Stimulated activated CD8-positive, alpha-beta memory T cell treated with anti-CD3 and anti-CD28 coated beads, Interleukin-7, amount 100 ng/mL, for 4 hours (primary cell): ENCODE data around the gene PBX3.

Experiments used
- DNase-seq, 2 donors: peaks; one replicate each; pipeline ENCODE4 v3.0.0-alpha.2; 2020; ENCODE audit warnings: low read depth in 2 of 2

Gene PBX3

GRCh38 chr9:125906144-125906543 lies 159.0 kb downstream of the PBX3 start:
- DNase-seq, result no peak

DNA sequence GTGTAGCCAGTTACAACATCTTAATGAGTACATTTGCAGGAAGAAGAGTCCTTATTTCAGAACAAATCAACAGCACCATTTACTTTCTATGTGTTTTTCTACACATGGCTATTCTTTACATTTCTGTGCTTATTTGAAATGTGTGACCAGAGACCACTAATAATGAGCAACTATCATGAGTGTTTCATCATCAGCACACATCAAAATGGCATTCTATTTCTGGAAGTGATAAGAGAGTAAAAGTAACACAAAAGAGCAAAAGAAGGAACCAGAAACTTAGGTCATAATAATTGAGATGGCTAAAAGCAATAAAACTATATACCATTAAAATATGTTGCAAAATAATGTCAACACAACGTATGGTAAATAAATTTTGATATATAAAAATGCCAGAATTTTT lies 159.7 kb downstream of the PBX3 start:
- no peak for DNase-seq

DNA sequence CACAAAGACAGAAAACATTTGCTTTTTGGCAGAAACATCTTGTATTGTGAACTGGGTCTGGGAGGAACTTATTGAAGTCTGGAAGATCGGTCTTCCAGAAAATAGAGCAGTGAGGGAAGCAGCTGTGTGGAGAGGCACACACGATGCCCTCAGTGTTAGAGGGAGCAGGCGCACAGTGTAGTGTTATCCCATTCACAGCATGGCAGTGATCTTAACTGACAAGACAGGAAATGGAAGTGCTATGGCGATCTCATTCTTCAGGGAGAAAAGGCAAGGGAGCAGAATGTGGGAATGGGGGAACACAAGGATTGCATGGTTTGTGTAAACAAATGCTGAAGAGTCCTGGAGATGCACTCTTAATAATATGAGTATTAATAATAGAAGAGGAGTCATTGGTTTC lies 161.0 kb downstream of the PBX3 start:
- DNase-seq, result no peak

DNA sequence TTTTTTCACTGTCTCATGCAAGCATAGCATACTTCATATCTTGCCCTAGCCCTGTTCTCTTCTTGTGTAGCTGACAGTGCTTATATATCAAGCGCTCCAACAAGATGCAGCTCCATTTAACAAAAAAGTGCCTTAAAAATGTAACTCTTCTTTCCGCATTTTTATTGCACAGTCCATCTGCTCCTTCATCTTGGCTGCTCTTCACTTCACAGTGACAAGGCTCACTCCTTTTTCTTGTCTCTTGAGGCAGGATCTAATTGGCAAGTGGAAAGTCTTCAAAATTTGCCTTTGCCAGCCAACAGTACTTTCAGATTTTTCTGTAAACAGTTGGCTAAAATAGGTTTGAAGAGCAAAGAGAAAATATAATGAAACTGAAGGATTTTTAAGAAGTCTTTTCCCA lies 161.8 kb downstream of the PBX3 start:
- no peak for DNase-seq

DNA sequence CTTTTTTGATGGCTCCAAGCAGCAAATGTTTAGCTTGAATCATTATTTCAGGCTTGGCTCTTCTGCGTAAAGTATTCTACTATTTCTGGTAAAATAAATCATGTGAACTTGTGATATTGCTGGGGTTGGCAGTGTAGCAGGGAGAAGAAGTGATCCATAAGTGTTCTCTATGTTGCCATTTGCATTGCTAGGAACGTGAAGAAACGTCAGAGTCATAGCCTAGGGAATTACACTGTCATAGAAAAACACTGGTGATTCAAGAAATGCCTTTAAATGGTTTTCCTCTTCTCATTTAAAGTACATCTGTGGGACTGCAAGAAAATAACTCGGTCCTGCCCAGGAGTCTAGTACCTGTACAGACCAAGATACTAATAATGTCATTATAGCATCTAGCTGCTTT lies 162.3 kb downstream of the PBX3 start:
- no peak for DNase-seq

GRCh38 chr9:125910286-125910685 lies 163.1 kb downstream of the PBX3 start:
- DNase-seq, result no peak

DNA sequence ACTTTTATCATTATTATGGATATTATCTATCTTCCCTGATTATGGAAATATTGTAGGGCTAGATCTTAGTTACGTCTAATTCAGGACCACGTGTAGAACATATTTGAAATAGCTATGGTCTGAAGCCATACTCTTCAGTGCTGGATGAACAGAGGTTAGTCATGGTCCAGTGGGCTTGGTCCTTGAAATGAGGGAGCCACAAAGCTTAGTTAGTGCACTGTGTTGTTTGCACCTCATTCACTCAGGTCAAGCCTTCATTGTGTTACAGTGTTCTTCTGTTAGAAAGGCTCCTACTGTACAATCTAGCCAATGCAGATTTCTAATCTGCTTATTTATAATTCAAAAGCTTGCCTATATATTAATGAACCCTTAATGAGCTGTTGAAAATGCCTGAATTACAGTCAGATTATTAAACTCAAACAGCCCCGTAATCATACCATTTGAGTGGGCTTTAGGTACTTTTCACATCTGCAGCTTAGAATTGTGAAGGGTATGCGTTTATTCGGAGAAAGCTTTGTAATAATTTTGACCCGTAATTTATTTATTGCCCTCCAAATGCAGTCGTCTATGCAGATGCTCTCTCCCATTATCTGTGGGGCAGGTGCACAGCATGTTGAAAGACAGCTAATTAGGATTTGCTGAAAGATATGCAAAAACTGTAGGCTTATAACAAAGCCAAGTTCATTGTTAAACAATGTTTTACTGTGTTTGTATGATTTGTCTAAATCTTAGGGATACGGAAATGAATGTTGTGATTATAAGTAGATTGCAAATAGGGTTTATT lies 164.9 kb downstream of the PBX3 start:
- DNase-seq, result no peak

DNA sequence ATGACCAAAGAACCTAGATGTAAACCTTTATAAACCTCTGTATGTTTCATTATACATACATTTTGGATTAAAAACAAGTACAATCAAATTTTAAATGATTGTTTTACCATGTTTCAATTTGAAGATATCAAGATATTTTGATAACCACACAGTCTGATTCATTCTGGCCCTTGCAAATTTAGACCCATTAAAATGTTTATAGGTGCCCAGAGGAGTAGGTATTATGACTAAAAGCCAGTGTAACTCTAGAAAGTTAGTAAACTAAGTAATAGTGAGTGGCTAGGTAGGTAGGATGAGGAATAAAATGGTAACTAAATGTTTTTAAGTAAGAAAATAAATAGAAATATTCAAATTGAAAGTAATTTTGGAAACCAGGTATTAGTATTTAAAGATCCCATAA lies 165.5 kb downstream of the PBX3 start:
- no peak for DNase-seq

DNA sequence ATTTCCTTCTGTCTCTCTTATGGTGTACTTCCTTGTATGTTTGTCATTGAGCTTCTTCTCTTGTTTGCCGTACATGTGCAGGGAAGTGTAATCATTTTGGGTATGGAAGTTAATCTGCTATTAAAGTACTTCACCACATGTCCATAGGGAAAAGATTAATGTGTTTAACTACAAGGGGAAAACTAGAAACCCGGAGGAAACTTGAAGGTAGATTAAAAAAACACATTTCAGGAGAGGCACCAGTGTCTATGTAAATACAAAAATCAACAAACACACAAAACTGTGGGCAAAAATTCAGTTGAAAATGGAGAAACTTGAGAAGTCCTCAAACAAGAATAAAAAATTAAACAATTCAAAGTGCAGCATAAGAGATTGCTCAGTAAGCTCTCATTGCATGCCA lies 166.4 kb downstream of the PBX3 start:
- DNase-seq, result no peak

DNA sequence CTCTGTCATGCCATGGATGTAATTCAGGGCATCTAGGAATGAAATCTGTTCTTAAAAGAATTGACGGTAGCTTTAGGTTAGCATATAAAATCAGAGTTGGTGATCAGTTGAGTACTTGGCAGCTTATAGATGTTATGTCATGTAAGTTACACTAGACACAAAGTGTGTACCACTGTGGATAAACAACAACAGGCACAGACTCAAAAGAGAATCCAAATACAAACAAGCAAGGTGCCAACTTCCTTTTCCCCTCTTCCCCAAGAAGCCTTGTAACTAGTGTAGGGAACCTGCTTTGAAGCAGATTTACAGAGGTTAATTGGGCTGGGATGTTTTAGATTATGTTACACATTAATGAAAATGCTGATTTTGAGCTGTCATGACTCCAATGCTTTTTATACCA lies 167.2 kb downstream of the PBX3 start:
- DNase-seq, result no peak

- no peak for DNase-seq
Measured at GRCh38 chr9:125915606-125916005, 168.4 kb downstream of the PBX3 start.

- no peak for DNase-seq
Measured at GRCh38 chr9:125919565-125919964, 172.4 kb downstream of the PBX3 start.

GRCh38 chr9:125920402-125920801 lies 173.2 kb downstream of the PBX3 start:
- no peak for DNase-seq

- DNase-seq, result no peak
Measured at GRCh38 chr9:125922854-125923253, 175.7 kb downstream of the PBX3 start.

GRCh38 chr9:125924351-125924750 lies 177.2 kb downstream of the PBX3 start:
- no peak for DNase-seq

DNA sequence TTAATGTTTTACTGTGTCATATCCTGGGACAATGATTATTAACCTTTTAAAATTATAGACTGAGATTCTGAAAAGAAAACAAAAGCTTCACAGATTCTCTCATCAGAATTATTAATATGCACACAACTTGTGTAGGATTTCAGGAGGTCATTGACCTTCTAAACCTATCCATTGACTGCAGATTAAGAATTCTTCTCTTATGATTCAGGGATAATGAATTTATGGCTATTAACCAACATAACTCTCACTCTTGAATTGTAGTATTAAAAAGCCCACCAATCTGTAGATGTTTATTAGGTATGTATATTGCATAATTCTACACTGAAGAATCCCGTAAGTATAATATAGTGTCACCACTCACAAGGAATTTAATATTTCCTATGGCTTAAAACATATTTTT lies 179.8 kb downstream of the PBX3 start:
- no peak for DNase-seq

- no peak for DNase-seq
Measured at GRCh38 chr9:125929846-125930245, 182.7 kb downstream of the PBX3 start.

- no peak for DNase-seq
Measured at GRCh38 chr9:125931211-125931610, 184.0 kb downstream of the PBX3 start.

- DNase-seq, result no peak
Measured at GRCh38 chr9:125932012-125932411, 184.8 kb downstream of the PBX3 start.

DNA sequence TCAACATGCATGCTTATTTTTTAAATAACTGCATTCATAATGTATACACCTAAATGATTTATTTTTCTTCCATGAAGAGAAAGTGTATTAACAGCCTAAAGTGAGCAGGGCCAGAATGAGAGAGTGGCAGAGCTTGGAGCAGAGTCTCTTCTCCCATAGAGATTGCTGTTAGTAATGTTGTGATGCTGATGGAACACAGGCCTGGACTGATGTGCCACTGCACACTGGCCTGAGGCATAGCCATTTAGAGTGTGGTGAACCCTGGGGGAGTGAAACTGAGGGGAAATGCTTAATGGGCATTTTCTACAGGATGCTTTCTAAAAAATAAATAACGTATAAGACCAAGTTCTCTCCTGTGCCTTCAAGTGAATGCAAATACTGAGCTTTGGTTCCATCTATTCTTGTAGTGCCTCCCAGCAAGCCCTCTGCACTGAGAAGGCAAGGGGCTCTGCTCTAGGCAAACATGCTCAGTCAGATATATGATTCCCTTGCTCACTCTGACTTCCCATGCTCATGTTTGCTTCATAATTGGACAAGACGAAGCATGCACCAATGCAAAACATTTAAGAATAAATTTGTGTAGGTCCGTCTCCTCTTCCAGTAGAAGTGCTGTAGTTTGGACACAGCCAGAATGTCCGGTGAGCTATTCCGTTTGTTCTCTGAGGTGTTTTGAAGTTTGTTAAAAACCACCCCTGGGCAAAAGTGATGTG lies 185.7 kb downstream of the PBX3 start:
- no peak for DNase-seq

- DNase-seq, result no peak
Measured at GRCh38 chr9:125942125-125942524, 195.0 kb downstream of the PBX3 start.

GRCh38 chr9:125943831-125944230 lies 196.7 kb downstream of the PBX3 start:
- no peak for DNase-seq

GRCh38 chr9:125946397-125946796 lies 199.2 kb downstream of the PBX3 start:
- DNase-seq, result no peak
